Smooth muscle cell (in vitro differentiated cells): ENCODE measurements around the gene MYL7. TPM values are rescaled to one million over a fixed set of nuclear protein-coding genes. Genes with fewer than 3 reads are reported as not detected.

Experiments used
- DNase-seq: peaks from one replicate; lab custom pipeline; 2025; ENCODE audit not compliant: unreplicated experiment; lab: John Stamatoyannopoulos, UW
- H2AFZ ChIP-seq: fragments of 200-600 bp; sonication (generic); 2 replicates; pipeline ENCODE4 v1.6.0; 2016; ENCODE audit warnings: antibody characterized with exemption, low read depth, mild to moderate bottlenecking
- H3F3A ChIP-seq: fragments of 200-600 bp; sonication (generic); 2 replicates; pipeline ENCODE4 v1.6.0; 2017; ENCODE audit warnings: antibody characterized with exemption, low read depth
- H3K27ac ChIP-seq: fragments of 200-600 bp; sonication (generic); 2 replicates; pipeline ENCODE4 v1.5.1; 2016; ENCODE audit warnings: low read depth, mild to moderate bottlenecking
- H3K27me3 ChIP-seq: fragments of 200-600 bp; sonication (generic); 2 replicates; pipeline ENCODE4 v1.6.1; 2016; ENCODE audit warnings: low read depth, mild to moderate bottlenecking
- H3K36me3 ChIP-seq: fragments of 200-600 bp; sonication (generic); 2 replicates; pipeline ENCODE4 v1.5.1; 2016; ENCODE audit warnings: low read depth
- H3K4me1 ChIP-seq: fragments of 200-600 bp; sonication (generic); 2 replicates; pipeline ENCODE4 v1.5.1; 2016; ENCODE audit warnings: low read depth
- H3K4me2 ChIP-seq: fragments of 200-600 bp; sonication (generic); 2 replicates; pipeline ENCODE4 v1.6.0; 2016; ENCODE audit warnings: mild to moderate bottlenecking
- H3K4me3 ChIP-seq: fragments of 200-600 bp; sonication (generic); 2 replicates; pipeline ENCODE4 v1.5.1; 2016; ENCODE audit warnings: mild to moderate bottlenecking
- H3K79me2 ChIP-seq: fragments of 200-600 bp; sonication (generic); 2 replicates; pipeline ENCODE4 v1.6.0; 2016; ENCODE audit warnings: low read depth, mild to moderate bottlenecking
- H3K9ac ChIP-seq: fragments of 200-600 bp; sonication (generic); 2 replicates; pipeline ENCODE4 v1.6.0; 2016; ENCODE audit warnings: low read depth
- H3K9me3 ChIP-seq: fragments of 200-600 bp; sonication (generic); replicated peaks from 2 replicates; pipeline ENCODE4 v1.5.1; 2016; ENCODE audit warnings: low read depth
- H4K20me1 ChIP-seq: fragments of 200-600 bp; sonication (generic); 2 replicates; pipeline ENCODE4 v1.6.0; 2016; ENCODE audit warnings: low read depth
- CTCF ChIP-seq: fragments of 200-600 bp; sonication (generic); IDR thresholded peaks from 2 replicates; pipeline ENCODE4 v1.5.1; 2017; ENCODE audit warnings: borderline replicate concordance, mild to moderate bottlenecking, antibody characterized with exemption; ENCODE audit not compliant: insufficient read depth, poor library complexity, severe bottlenecking
- WGBS: methylation state at CpG from one replicate; pipeline ENCODE4 v1.1.7; 2016; ENCODE audit warnings: low lambda C conversion rate; 5-methylcytosine and 5-hydroxymethylcytosine counted together
- polyA plus RNA-seq: library from polyadenylated mRNA; unstranded; fragments of >200 nt; fragmentation: Nextera tagmentation; extraction: Ambion mirVana; gene quantifications from 2 replicates; pipeline ENCODE4 v1.2.1, GENCODE V29; 2016
- total RNA-seq: library from RNA; depleted of rRNA; stranded (reverse); fragments of >200 nt; gene quantifications from 2 replicates; pipeline ENCODE4 v1.2.3, GENCODE V29; 2014

Gene MYL7
- total and polyA plus RNA-seq, 2 experiments from 2014 or later: 35.8 to 95.1 TPM

- H3K79me2 ChIP-seq: no peaks in the 10 kb centered on the region
- WGBS: 88% methylated on average over 9 of the region's 9 CpGs
- H3K4me2 ChIP-seq: no peak overlapping the region
- H3K36me3 ChIP-seq: no peaks in the 10 kb centered on the region
- no peak overlapping the region for H3K27ac ChIP-seq
- peaks cover 11% of the 10 kb centered on the region for H3F3A ChIP-seq
- H3K27me3 ChIP-seq: no peaks in the 10 kb centered on the region
- H3K4me1 ChIP-seq: no peaks in the 10 kb centered on the region
- TF ChIP-seq CTCF: no peak
- H3K9me3 ChIP-seq: no peaks in the 10 kb centered on the region
- no peak overlapping the region for H2AFZ ChIP-seq
- no peak overlapping the region for H3K4me3 ChIP-seq
- H3K9ac ChIP-seq: no peak overlapping the region
- H4K20me1 ChIP-seq: no peaks in the 10 kb centered on the region
- DNase-seq: no peak
These were observed 43.8 kb downstream of the MYL7 start for GRCh38 chr7:44097064-44097932.

- 89% methylated on average over 5 of the region's 8 CpGs for WGBS
- Histone ChIP-seq H3K9ac (no peak overlapping the region), H4K20me1 (no peaks in the 10 kb centered on the region), H3K27me3 (no peaks in the 10 kb centered on the region), H3K4me2 (no peak overlapping the region), H3K36me3 (no peaks in the 10 kb centered on the region), H3K4me3 (no peak overlapping the region), H3K4me1 (no peaks in the 10 kb centered on the region), H3F3A (peaks cover 5% of the 10 kb centered on the region), H2AFZ (no peak overlapping the region), H3K27ac (no peak overlapping the region), H3K9me3 (no peaks in the 10 kb centered on the region), H3K79me2 (no peaks in the 10 kb centered on the region)
- no peak for TF ChIP-seq CTCF
- DNase-seq: no peak
These were observed 44.7 kb downstream of the MYL7 start for GRCh38 chr7:44096326-44096881.

GRCh38 chr7:44095781-44096180 is 45.4 kb downstream of the MYL7 start:
- Histone ChIP-seq H3K9ac (no peak overlapping the region), H3K4me1 (no peaks in the 10 kb centered on the region), H3K79me2 (no peaks in the 10 kb centered on the region), H4K20me1 (no peaks in the 10 kb centered on the region), H3K36me3 (no peaks in the 10 kb centered on the region), H3K9me3 (no peaks in the 10 kb centered on the region), H3K27ac (no peak overlapping the region), H3F3A (peaks cover 5% of the 10 kb centered on the region), H3K4me3 (no peak overlapping the region), H3K27me3 (no peaks in the 10 kb centered on the region), H2AFZ (no peak overlapping the region), H3K4me2 (no peak overlapping the region)
- no peak for TF ChIP-seq CTCF
- no peak for DNase-seq
- 97% methylated on average over 3 of the region's 3 CpGs for WGBS
